Chondrocyte (in vitro differentiated cells): ENCODE measurements around the gene TRIM26. TPM values are rescaled to one million over a fixed set of nuclear protein-coding genes. Genes with fewer than 3 reads are reported as not detected.
"Not testable (repeated sequence)": the region's sequence is repeated elsewhere in the genome, so short reads cannot be mapped to it uniquely, and the experiment has no call there.

ENCODE experiments used
- DNase-seq: peaks from one replicate; pipeline ENCODE4 v3.0.0; 2021; ENCODE audit warnings: mixed read lengths, low spot score
- H3K27ac Mint-ChIP-seq: one replicate; pipeline ENCODE4 v1.8.0; 2021; ENCODE audit warnings: mild to moderate bottlenecking, moderate library complexity, mixed read lengths; ENCODE audit not compliant: unreplicated experiment
- H3K27me3 Mint-ChIP-seq: 2 replicates; pipeline ENCODE4 v1.8.0; 2021; ENCODE audit warnings: low read depth, mixed read lengths
- H3K36me3 Mint-ChIP-seq: 2 replicates; pipeline ENCODE4 v1.8.0; 2021; ENCODE audit warnings: low read depth, mixed read lengths
- H3K4me1 Mint-ChIP-seq: 2 replicates; pipeline ENCODE4 v1.8.0; 2021; ENCODE audit warnings: low read depth, mild to moderate bottlenecking, mixed read lengths
- H3K4me3 Mint-ChIP-seq: one replicate; pipeline ENCODE4 v1.8.0; 2021; ENCODE audit warnings: mild to moderate bottlenecking, moderate library complexity, mixed read lengths; ENCODE audit not compliant: unreplicated experiment
- H3K9me3 Mint-ChIP-seq: 2 replicates; pipeline ENCODE4 v1.8.0; 2021; ENCODE audit warnings: low read depth, mixed read lengths
- CTCF ChIP-seq: fragments of 200-600 bp; sonication (generic); IDR thresholded peaks from 2 replicates; pipeline ENCODE4 v1.5.0; 2021; ENCODE audit warnings: antibody characterized with exemption, mild to moderate bottlenecking, moderate library complexity
- total RNA-seq: library from RNA; stranded (reverse); gene quantifications from 3 replicates; pipeline ENCODE4 v1.2.1, GENCODE V29; 2021

The TRIM26 gene
- total RNA-seq, 1 donor from 2014 or later = 37.6 TPM

DNA sequence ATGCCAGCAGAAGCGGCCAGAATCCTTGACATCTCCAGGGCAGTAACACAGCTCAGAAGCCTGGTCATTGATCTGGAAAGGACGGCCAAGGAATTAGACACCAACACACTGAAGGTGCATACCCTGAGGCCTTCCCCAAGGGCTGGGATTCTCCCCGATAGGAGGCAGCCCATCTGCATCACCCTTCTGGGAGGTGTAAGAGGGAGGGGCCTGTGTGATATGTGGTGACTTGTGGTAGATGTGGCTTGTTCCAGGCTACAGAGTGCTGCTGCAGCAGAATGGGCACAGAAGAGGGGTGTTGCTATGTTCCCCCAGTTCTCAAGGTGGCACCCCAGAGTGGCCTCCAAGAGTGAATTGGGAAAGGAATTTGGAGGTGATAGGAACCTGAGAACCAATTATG, 66.1 kb downstream of the TRIM26 start:
- no peaks in the 10 kb centered on the region for H3K9me3 Mint-ChIP-seq
- H3K36me3 Mint-ChIP-seq = no peaks in the 10 kb centered on the region
- H3K4me1 Mint-ChIP-seq = peaks cover 9% of the 10 kb centered on the region
- DNase-seq = no peak
- no peak overlapping the region for H3K4me3 Mint-ChIP-seq
- peaks cover 28% of the 10 kb centered on the region for H3K27me3 Mint-ChIP-seq
- no peak overlapping the region for H3K27ac Mint-ChIP-seq
- TF ChIP-seq CTCF = no peak

DNA sequence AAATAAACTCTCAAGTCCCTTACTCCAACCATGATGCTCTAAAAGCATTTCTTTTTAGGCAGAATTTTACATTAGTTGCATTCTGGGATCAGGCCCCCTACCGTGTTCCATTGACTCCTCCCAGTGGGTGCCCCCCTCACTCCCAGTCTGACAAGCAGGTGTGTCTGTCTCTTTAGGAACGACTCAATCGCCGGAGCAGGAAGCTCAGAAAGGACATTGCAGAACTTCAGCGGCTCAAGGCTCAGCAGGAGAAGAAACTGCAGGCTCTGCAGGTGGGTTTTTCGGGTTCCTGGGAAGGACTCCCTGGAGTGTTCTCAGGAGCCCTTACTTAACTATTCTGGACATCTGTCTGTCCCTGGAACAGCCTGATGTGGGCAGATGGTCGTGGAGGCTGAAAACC, 67.4 kb downstream of the TRIM26 start:
- no peaks in the 10 kb centered on the region for H3K9me3 Mint-ChIP-seq
- H3K36me3 Mint-ChIP-seq = no peaks in the 10 kb centered on the region
- H3K4me3 Mint-ChIP-seq = no peak overlapping the region
- no peak overlapping the region for H3K27ac Mint-ChIP-seq
- TF ChIP-seq CTCF = no peak
- peaks cover 9% of the 10 kb centered on the region for H3K4me1 Mint-ChIP-seq
- peaks cover 39% of the 10 kb centered on the region for H3K27me3 Mint-ChIP-seq
- no peak for DNase-seq

DNA sequence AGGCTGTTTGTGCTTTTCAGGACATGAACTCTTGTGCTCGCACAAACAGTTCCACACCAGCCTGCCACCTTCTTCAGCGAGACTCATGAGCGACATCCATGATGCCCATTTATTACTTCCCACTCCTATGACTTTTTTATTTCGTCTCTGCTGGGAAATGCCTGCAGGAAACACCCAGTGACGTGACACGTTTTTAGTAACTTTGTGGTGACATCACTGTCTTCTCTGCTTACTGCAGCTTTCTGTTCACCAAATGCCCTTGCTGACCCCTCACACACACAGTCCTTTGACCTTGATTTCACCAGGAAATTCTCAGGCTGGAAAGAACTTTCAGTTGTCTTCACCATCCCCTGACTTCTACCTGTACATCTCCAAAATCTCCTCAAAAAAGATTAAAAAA, 68.4 kb downstream of the TRIM26 start:
- Mint-ChIP-seq H3K27ac (no peak overlapping the region), H3K9me3 (no peaks in the 10 kb centered on the region), H3K27me3 (peaks cover 42% of the 10 kb centered on the region), H3K4me1 (peaks cover 2% of the 10 kb centered on the region), H3K4me3 (no peak overlapping the region), H3K36me3 (no peaks in the 10 kb centered on the region)
- no peak for TF ChIP-seq CTCF
- DNase-seq = no peak

GRCh38 chr6:30143780-30144179, 69.4 kb downstream of the TRIM26 start:
- H3K27ac Mint-ChIP-seq = no peak overlapping the region
- no peaks in the 10 kb centered on the region for H3K36me3 Mint-ChIP-seq
- TF ChIP-seq CTCF = no peak
- H3K4me1 Mint-ChIP-seq = no peaks in the 10 kb centered on the region
- H3K4me3 Mint-ChIP-seq = no peak overlapping the region
- peaks cover 45% of the 10 kb centered on the region for H3K27me3 Mint-ChIP-seq
- DNase-seq = no peak
- H3K9me3 Mint-ChIP-seq = no peaks in the 10 kb centered on the region

GRCh38 chr6:30142665-30143064, 70.5 kb downstream of the TRIM26 start:
- H3K27me3 Mint-ChIP-seq = peaks cover 52% of the 10 kb centered on the region
- no peak overlapping the region for H3K4me3 Mint-ChIP-seq

GRCh38 chr6:30140240-30140639, 73.0 kb downstream of the TRIM26 start:
- not testable (repeated sequence) for H3K27ac Mint-ChIP-seq, H3K9me3 Mint-ChIP-seq, H3K4me1 Mint-ChIP-seq, H3K36me3 Mint-ChIP-seq, H3K4me3 Mint-ChIP-seq, DNase-seq
- H3K27me3 Mint-ChIP-seq = peaks cover 59% of the 10 kb centered on the region

More at GRCh38 chr6:30142665-30143064, 70.5 kb downstream of the TRIM26 start:
- H3K27ac Mint-ChIP-seq = no peak overlapping the region
- no peaks in the 10 kb centered on the region for H3K9me3 Mint-ChIP-seq
- no peaks in the 10 kb centered on the region for H3K4me1 Mint-ChIP-seq
- DNase-seq = no peak
- no peak for TF ChIP-seq CTCF
- no peaks in the 10 kb centered on the region for H3K36me3 Mint-ChIP-seq
